Testis (tissue), 3 donors: ENCODE data around the gene FCGBP. TPM values are rescaled to one million over a fixed set of nuclear protein-coding genes. Genes with fewer than 3 reads are reported as not detected.

Experiments used
- DNase-seq: peaks from one replicate; pipeline ENCODE4 v3.0.0-alpha.2; 2019
- H3K27ac ChIP-seq, 2 donors: fragments of 200-600 bp; sonication (generic); one replicate each; pipeline ENCODE4 v1.5.1; 2019
- H3K27me3 ChIP-seq: fragments of 200-600 bp; sonication (generic); one replicate; pipeline ENCODE4 v1.5.1; 2019
- H3K36me3 ChIP-seq: fragments of 200-600 bp; sonication (generic); one replicate; pipeline ENCODE4 v1.5.1; 2017; ENCODE audit warnings: low read depth; ENCODE audit errors: missing control alignments
- H3K4me1 ChIP-seq: fragments of 200-600 bp; sonication (generic); one replicate; pipeline ENCODE4 v1.5.1; 2019
- H3K4me3 ChIP-seq, 2 donors: fragments of 200-600 bp; sonication (generic); one replicate each; pipeline ENCODE4 v1.5.1; 2017 to 2019
- H3K9me3 ChIP-seq: fragments of 200-600 bp; sonication (generic); one replicate; pipeline ENCODE4 v1.5.1; 2017
- POLR2A ChIP-seq: fragments of 450-650 bp; IDR thresholded peaks from one replicate; pipeline ENCODE4 v1.6.1; 2017; ENCODE audit warnings: antibody characterized with exemption, mild to moderate bottlenecking, moderate library complexity
- WGBS, 2 donors: methylation state at CpG; one replicate each; pipeline ENCODE4 v1.1.5; 2018; 5-methylcytosine and 5-hydroxymethylcytosine counted together
- intact Hi-C: fragments of 100-400 bp; cut with DNase I; formaldehyde crosslinking; loops from one replicate; pipeline ENCODE4 v1.15.1; 2023; ENCODE audit warnings: low total_unique reads
- polyA plus RNA-seq: library from polyadenylated mRNA; stranded (reverse); fragments of 350-450 nt; fragmentation: Illumina TruSeq; extraction: RNeasy Lipid Tissue Mini Kit (QIAGEN cat#74804); gene quantifications from one replicate; pipeline ENCODE4 v1.2.3, GENCODE V29; 2014; ENCODE audit warnings: low read depth, low replicate concordance; ENCODE audit not compliant: insufficient read depth
- total RNA-seq, 2 donors: library from RNA; depleted of rRNA; stranded (reverse); fragments of >200 nt; gene quantifications; one replicate each; pipeline ENCODE4 v1.2.3, GENCODE V29; 2016
- TF ChIP-seq, protein P1 (sequence below), 3 experiments: fragments of 450-650 bp in 2 of 3; fragments of 200-600 bp in 1 of 3; sonication (generic) in 1 of 3; IDR thresholded peaks; one replicate each; pipeline ENCODE4 v1.5.1; 2016 to 2019; ENCODE audit warnings: antibody characterized with exemption in 3 of 3, mild to moderate bottlenecking in 2 of 3, moderate library complexity in 1 of 3

Gene FCGBP
- total and polyA plus RNA-seq, 3 donors from 2014 or later: 6.7 to 18.8 (median 15.9) TPM

DNA sequence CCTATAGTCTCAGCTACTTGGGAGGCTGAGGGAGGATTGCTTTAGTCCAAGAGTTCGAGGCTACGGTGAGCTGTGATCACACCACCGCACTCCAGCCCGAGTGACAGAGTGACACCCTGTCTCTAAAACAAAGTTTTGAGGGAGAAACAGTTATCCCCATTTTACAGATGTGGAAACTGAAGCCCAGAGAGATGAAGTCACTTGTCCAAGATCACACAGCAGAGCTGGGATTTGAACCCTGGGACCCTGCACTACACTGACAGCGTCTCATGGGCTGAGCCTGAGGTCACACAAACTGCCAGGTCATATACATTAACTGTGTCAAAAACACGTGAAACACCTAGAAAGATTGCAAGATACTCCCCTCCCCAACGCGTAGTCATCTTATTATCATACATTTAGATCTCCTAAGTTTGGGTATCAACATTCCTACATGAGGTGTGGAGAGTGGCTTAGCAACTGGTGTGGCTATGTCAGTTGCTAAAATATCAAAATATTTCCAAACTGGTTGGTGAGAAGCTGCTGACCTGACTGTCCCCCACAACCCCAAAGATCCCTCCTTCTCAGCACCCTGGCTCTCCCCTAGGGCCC lies 8.2 kb downstream of the FCGBP start:
- H3K36me3 ChIP-seq: no peaks in the 10 kb centered on the region
- 90 to 95% methylated on average over 7 to 8 of the region's 8 CpGs for WGBS, 2 donors
- H3K27me3 ChIP-seq: no peaks in the 10 kb centered on the region
- TF ChIP-seq, protein P1, sequence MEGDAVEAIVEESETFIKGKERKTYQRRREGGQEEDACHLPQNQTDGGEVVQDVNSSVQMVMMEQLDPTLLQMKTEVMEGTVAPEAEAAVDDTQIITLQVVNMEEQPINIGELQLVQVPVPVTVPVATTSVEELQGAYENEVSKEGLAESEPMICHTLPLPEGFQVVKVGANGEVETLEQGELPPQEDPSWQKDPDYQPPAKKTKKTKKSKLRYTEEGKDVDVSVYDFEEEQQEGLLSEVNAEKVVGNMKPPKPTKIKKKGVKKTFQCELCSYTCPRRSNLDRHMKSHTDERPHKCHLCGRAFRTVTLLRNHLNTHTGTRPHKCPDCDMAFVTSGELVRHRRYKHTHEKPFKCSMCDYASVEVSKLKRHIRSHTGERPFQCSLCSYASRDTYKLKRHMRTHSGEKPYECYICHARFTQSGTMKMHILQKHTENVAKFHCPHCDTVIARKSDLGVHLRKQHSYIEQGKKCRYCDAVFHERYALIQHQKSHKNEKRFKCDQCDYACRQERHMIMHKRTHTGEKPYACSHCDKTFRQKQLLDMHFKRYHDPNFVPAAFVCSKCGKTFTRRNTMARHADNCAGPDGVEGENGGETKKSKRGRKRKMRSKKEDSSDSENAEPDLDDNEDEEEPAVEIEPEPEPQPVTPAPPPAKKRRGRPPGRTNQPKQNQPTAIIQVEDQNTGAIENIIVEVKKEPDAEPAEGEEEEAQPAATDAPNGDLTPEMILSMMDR (IDR thresholded peaks at IDR 0.05): no peak
- TF ChIP-seq POLR2A: no peak
- intact Hi-C loops: no loop called here
- no peaks in the 10 kb centered on the region for H3K9me3 ChIP-seq
- no peak for DNase-seq
- H3K4me3 ChIP-seq: no peak overlapping the region
- H3K4me1 ChIP-seq: no peaks in the 10 kb centered on the region
- H3K27ac ChIP-seq: no peak overlapping the region

DNA sequence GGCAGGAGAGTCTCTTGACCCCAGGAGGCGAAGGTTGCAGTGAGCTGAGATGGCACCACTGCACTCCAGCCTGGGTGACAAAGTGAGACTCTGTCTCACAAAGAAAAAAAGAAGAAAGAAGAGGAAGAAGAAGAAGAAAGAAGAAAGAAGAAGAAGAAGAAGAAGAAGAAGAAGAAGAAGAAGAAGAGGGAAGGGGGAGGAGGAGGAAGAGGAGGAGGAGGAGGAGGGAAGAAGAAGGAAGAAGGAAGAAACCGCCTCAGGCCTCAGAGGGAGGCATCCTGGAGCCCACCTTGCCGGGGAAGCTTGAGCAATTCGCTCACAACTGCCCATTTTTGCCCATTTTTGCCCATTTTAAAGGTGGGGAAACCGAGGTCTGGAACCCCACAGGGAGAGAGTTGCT lies 9.5 kb downstream of the FCGBP start:
- H3K4me1 ChIP-seq: no peaks in the 10 kb centered on the region
- 69 to 84% methylated on average over 5 of the region's 5 CpGs for WGBS, 2 donors
- H3K27ac ChIP-seq: no peak overlapping the region
- no peaks in the 10 kb centered on the region for H3K9me3 ChIP-seq
- no peak for TF ChIP-seq POLR2A
- TF ChIP-seq, protein P1 (IDR thresholded peaks at IDR 0.05): no peak
- H3K27me3 ChIP-seq: no peaks in the 10 kb centered on the region
- H3K4me3 ChIP-seq: no peak overlapping the region
- no peak for DNase-seq
- no peaks in the 10 kb centered on the region for H3K36me3 ChIP-seq
- intact Hi-C loops: no loop called here

GRCh38 chr19:39924389-39924788 lies 10.0 kb downstream of the FCGBP start:
- peak overlapping the region in 1 of 2 donors; percentile 38 for H3K4me3 ChIP-seq
- no peak for DNase-seq
- intact Hi-C loops: no loop called here
- H3K4me1 ChIP-seq: no peaks in the 10 kb centered on the region
- 80 to 83% methylated on average over 1 to 37 of the region's 37 CpGs for WGBS, 2 donors
- H3K36me3 ChIP-seq: no peaks in the 10 kb centered on the region
- H3K27me3 ChIP-seq: no peaks in the 10 kb centered on the region
- no peaks in the 10 kb centered on the region for H3K9me3 ChIP-seq
- no peak for TF ChIP-seq POLR2A
- H3K27ac ChIP-seq: no peak overlapping the region

DNA sequence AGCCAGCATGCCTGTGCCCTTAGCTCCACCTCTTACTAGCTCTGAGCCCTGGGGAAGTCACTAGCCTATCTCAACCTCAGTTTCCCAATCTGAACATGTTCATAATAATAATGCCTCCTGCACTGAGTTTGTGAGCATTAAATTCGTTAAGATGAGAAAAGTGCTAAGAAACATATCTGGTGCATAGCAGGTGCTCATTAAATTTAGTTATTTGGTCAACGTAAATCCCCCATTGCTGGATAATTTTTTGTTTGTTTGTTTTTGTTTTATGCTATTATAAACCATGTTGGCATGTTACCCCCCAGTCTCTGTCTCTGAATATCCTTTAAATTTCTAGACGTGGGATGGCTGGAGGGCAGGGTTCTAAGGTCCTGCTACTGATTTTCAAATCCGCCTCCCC lies 10.6 kb downstream of the FCGBP start:
- 59 to 75% methylated on average over 4 of the region's 4 CpGs for WGBS, 2 donors

GRCh38 chr19:39919976-39920375 lies 14.5 kb downstream of the FCGBP start:
- intact Hi-C loops: no loop called here
- no peaks in the 10 kb centered on the region for H3K27me3 ChIP-seq
- DNase-seq: no peak

More for the DNA sequence above, 10.6 kb downstream of the FCGBP start:
- Histone ChIP-seq H3K36me3 (no peaks in the 10 kb centered on the region), H3K9me3 (no peaks in the 10 kb centered on the region), H3K27ac (no peak overlapping the region), H3K4me1 (no peaks in the 10 kb centered on the region), H3K27me3 (no peaks in the 10 kb centered on the region), H3K4me3 (no peak overlapping the region)
- intact Hi-C loops: no loop called here
- no peak for DNase-seq
- TF ChIP-seq, protein P1 (IDR thresholded peaks at IDR 0.05): no peak
- no peak for TF ChIP-seq POLR2A

More at GRCh38 chr19:39919976-39920375, 14.5 kb downstream of the FCGBP start:
- Histone ChIP-seq H3K9me3 (no peaks in the 10 kb centered on the region), H3K36me3 (no peaks in the 10 kb centered on the region), H3K27ac (no peak overlapping the region), H3K4me3 (no peak overlapping the region), H3K4me1 (no peaks in the 10 kb centered on the region)
- TF ChIP-seq, protein P1 (IDR thresholded peaks at IDR 0.05): no peak
- TF ChIP-seq POLR2A: no peak
- 86 to 89% methylated on average over 6 of the region's 6 CpGs for WGBS, 2 donors
